Posterior vena cava (tissue), 2 donors: Measurements from ENCODE around the gene OR52I1. TPM values are rescaled to one million over a fixed set of nuclear protein-coding genes. Genes with fewer than 3 reads are reported as not detected.

ENCODE experiments used
- DNase-seq: peaks from one replicate; pipeline ENCODE4 v3.0.0-alpha.2; 2020; ENCODE audit warnings: low spot score
- intact Hi-C, 2 donors: fragments of 100-400 bp; cut with DNase I; formaldehyde crosslinking; loops; one replicate each; pipeline versions ENCODE4 v1.14.1 to v1.14.2; 2022 to 2023
- long read RNA-seq, 2 donors: library from polyadenylated mRNA; unstranded; transcript quantifications; one replicate each; pipeline ENCODE4 v2.0.0, GENCODE V29; 2020 to 2021
- total RNA-seq, 2 donors: library from RNA; stranded (reverse); fragmentation: NEBNext Ultra II Directional; extraction: Animal tissue kit (Norgen Biotek cat#: 25700); gene quantifications; one replicate each; pipeline ENCODE4 v1.2.1, GENCODE V29; 2021
- donor health status: DM: yes; HTN: yes; CAD: no.
- donor health status: DM: yes; HTN: yes; CAD: no.

The OR52I1 gene, protein sequence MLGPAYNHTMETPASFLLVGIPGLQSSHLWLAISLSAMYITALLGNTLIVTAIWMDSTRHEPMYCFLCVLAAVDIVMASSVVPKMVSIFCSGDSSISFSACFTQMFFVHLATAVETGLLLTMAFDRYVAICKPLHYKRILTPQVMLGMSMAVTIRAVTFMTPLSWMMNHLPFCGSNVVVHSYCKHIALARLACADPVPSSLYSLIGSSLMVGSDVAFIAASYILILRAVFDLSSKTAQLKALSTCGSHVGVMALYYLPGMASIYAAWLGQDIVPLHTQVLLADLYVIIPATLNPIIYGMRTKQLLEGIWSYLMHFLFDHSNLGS
- not detected for total RNA-seq
- long read RNA-seq, donor 1 = 0 reads
- long read RNA-seq, donor 2 = 0 reads

DNA sequence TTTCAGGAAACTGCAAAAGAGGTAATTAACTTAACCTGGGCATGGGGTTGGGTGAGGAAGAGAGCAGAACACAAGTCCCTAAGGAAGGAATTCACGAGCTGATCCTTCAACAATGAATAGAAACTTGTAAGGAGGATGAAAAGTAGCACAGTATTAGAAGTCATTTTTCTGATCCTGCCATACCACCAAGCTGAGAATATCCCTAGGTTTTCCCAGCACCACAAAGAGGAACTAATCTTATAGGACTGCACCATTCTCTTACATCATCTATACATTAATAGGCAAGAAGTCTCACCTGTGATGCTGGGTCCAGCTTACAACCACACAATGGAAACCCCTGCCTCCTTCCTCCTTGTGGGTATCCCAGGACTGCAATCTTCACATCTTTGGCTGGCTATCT lies at the start of gene OR52I1:
Gene OR52I1 (plus strand): TSS at position 301 of the 400 bp plus-strand sequence. CDS start 0 bp downstream, at position 301.
- no peak for DNase-seq
- intact Hi-C loops = no loop called here

DNA sequence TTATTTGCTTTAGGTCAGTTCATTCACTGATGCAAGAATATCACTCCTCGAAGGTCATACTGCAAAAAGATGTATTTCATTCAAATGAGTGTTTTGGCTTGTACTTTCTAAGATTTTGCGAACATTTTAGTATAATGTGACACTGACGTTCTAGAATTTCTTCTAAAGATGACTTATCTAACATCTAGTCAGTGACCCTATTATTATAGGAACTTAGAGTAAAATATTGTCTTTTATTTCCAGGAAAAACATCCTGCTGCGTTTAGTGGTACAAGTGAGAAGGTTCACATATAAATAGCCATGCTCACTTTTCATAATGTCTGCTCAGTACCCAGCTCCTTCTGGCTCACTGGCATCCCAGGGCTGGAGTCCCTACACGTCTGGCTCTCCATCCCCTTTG lies 48.9 kb upstream of the OR52I1 start, which contains the start of gene OR52M1:
Gene OR52M1 (plus strand): TSS at position 301 of the 400 bp plus-strand sequence. CDS start 0 bp downstream, at position 301.
- DNase-seq = no peak
- intact Hi-C loops = no loop called here

DNA sequence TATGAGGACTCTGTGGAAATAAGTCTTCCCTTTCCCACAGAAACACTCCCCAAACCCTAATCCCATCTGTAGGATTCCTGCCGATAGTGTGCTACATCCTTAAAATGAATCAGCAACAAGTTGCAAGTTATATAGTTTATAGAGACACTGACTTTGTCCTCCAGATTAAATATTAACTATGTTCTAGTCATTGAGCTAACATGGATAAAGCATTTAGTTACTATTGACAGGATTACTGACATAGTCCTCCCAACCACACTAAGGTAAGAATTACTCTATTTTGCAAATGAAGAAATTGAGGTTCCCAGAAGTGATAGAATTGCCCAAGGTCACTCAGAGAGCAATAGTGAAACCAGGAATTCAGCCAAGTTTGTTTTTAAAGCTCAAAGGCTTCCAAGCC lies 47.0 kb upstream of the OR52I1 start:
- intact Hi-C loops = no loop called here
- DNase-seq = no peak

DNA sequence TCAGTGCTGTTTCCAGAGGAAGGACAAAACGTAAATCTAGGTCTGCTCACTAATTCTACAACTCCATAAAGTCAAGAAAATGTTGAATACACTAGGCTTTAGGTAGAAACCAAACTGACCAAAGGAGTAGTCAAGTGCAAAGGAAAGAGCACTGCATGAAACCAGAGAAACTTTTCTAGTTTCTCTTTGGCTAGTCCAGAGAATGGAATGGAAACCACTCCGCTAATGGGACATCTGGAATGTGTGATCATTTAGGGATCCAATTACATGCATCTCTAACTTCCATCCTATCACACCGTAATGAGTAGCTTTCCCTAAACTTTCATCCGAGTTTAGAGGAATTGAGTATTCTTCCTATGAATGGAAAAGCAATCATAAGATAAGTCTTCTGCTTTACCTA lies 46.4 kb upstream of the OR52I1 start:
- DNase-seq = no peak
- intact Hi-C loops = no loop called here

DNA sequence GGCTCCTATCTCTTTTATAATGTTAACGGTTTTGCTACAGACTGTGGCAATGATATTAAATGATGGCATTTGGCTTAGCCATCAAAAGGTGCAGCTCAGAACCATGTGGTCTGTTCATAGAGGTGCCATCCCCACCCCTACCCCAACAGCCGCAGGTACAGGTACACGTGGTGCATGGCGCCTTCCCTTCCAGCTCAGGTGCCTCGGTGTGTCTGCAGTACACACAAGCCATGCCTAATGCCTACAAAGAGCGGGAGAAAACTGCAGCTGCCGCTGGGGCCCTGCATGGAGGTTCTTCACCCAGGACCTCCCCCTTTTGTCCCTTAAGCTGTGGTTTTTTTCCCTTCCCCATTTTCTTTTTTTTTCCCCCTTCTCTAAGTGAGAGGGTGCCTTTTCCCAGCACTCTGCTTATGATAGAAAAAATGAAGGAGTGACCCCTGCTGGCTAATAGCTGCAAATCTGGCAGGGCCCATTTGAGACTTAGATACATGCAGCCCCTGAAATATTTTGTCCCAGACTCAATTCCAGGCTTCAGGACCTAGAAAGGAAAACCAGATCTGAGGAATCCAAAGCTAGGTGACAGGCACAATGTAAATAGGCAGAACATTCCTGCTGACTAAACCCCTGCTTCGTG lies 42.4 kb upstream of the OR52I1 start:
- intact Hi-C loops = no loop called here
- no peak for DNase-seq

DNA sequence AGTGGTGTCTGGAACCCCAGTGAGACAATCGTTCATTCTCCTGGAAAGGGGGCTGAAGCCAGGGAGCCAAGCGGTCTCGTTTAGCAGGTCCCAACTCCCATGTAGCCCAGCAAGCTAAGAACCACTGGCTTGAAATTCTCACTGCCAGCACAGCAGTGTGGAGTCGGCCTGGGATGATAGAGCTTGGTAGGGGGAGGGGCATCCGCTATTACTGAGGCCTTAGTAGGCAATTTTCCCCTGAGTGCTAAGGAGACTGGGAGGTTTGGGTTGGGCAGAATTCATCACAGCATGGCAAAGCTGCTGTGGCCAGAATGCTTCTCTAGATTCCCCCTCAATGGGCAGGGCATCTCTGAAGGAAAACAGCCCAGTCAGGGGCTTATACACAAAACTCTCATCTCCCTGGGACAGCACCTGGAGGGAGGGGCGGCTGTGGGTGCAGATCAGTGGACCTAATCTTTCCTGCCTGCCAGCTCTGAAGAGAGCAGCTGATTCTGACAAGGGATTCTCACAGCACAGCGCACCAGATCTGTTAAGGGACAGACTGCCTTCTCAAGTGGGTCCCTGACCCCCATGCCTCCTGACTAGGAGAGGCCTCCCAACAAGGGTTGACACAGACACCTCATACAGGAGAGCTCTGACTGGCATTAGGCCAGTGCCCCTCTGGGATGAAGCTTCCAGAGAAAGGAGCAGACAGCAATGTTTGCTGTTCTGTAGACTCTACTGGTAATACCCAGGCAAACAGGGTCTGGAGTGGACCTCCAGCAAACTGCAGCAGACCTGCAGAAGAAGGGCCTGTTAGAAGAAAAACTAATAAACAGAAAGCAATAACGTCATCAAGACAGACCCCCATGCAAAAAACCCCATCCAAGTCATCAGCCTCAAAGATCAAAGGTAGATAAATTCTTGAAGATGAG lies 34.1 kb upstream of the OR52I1 start:
- DNase-seq = no peak
- intact Hi-C loops = no loop called here

DNA sequence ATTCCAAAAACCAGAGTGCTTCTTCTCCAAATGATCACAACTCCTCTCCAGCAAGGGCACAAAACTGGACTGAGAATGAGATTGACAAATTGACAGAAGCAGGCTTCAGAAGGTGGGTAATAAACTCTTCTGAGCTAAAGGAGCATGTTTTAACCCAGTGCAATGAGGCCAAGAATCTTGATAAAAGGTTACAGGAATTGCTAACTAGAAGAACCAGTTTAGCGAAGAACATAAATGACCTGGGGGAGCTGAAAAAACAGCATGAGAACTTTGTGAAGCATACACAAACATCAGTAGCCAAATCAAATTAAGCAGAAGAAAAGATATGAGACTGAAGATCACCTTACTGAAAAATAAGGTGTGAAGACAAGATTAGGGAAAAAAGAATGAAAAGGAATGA lies 33.4 kb upstream of the OR52I1 start:
- intact Hi-C loops = no loop called here

DNA sequence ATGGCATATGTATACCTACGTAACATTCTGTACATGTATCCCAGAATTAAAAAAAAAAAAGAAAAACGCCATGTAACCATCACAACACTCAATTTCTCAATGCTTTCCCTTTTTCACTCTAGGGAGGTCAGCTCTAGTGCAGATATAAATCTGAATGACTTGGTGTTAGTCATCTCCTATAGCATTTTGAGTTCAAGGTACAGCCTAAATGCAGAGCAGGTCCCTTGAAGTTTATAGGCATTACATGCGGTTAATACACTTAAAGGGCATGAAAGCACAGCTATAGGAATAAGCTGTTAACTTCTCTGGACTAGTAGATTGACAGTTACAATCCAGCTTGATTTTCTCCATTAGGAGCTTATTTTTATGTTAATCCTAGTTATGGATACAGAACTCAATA lies 28.5 kb upstream of the OR52I1 start:
- intact Hi-C loops = no loop called here
- DNase-seq = no peak

More for the DNA sequence above, 33.4 kb upstream of the OR52I1 start:
- DNase-seq = no peak

DNA sequence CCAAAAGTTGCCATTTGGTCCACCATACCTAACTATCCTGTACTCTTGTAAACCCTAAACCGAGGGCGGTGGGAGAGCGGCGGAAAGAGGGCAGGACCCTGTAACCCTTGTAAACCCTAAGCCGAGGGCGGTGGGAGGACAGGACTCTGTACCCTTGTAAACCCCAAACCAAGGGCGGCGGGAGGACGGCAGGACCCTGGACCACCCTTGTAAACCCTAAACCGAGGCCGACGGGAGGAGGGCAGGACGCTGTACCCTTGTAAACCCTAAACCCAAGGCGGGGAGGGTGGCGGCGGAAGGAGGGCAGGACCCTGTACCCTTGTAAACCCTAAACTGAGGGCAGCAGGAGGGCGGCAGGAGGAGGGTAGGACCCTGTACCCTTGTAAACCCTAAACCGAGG lies 24.8 kb upstream of the OR52I1 start:
- intact Hi-C loops = no loop called here
- DNase-seq = peak; percentile 75

DNA sequence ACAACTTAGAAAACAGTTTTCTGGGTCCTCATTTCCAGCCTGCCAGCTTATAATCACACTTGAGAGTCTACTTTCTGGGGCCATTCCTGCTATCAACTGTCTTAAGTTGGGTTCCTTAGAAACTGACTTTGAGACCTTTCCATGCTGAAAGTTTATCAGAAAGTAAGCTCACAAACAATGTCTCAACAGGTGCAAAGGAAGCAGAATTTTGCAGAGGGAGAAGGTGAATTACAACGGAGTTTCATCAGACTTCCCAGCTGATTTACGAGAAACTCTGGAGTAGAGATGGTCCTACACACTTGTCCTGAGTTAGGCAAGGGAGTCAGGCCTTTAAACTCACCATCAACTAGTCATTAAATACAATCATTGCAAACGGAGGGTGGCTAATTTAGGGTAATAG lies 17.0 kb upstream of the OR52I1 start:
- DNase-seq = no peak
- intact Hi-C loops = no loop called here

DNA sequence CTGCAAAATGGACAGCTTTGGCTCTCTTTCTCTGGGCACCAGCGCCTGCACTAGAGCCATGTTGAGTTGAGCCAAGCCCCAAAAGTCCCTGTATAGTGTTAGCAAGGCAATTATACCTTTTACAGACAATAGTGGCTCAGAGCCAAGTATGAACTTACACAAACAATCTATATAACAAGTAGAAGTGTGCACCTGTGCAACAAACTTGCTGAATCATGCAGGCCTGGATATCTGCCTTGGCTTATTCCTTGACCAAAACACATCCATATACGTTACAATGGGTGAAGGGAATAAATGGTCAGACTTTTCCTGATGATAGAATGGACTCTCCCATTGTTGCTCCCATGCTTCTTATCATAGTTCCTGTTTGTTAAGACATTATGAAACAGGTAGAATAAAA lies 16.1 kb upstream of the OR52I1 start:
- no peak for DNase-seq
- intact Hi-C loops = loop anchor here in 1 of 2 donors (1.0 kb wide), 1 partner anchor 23 kb away; no protein-coding TSS in a partner anchor

DNA sequence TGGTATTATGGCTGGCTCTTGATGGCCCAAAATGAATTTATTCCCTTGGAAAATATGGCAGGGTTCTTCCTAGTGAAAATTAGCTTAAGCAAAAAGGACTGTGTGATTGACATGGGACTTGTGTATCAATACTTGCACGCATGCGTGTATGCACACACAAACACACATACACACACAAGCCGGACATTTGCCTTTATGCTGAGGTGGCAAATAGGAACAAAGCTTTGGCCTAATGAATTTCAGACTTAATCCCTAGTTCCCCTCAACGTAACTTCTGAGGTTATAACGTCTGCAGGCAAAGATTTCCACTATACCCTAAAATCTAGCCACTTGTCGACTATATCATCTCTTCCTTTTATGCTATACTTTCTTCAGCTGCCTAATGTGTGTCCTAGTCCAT lies 15.2 kb upstream of the OR52I1 start:
- intact Hi-C loops = loop anchor here in 1 of 2 donors (1.0 kb wide), 1 partner anchor 22 kb away; no protein-coding TSS in a partner anchor
- no peak for DNase-seq

DNA sequence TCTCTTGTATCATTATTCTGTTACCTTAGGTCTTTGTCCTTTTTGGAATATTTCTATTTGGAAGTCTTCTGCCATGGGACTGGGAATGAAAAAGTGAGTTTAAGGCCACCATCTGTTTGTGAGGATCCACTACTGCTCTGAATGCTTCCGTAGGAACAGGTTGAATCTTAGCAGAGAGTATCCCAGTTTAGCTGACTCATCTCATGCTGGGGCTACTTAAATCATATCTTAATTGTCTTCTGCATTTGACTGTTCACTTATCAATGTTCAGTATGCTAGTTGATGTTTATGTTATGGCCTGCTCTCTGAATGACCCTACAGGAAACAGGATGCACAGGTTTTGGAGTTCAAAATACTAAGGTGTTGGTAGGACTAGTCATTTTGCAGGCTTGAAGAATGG lies 13.7 kb upstream of the OR52I1 start:
- intact Hi-C loops = no loop called here
- no peak for DNase-seq

DNA sequence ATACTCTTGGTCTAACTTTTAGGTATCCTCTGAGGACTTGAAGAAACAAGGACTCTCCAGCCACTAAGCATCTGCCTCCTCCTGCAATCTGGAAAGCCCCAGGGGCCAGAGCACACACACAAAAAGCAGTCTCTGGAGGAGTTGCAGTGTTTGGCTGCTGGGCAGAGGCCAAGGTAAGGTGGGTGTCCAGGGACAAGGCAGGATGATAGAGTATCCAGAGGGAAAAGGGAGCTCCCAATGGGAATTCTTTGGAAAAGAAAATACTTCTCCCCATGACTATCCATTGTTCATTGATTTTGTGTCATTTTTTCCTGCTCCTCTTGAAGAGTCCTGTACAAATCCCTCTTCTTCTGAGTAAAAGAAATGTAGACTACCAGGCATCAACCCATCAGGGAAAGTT lies 12.4 kb upstream of the OR52I1 start, which contains the start of gene OR52I2:
Gene OR52I2 (plus strand): TSS at position 301 of the 400 bp plus-strand sequence.
- intact Hi-C loops = no loop called here
- DNase-seq = no peak

DNA sequence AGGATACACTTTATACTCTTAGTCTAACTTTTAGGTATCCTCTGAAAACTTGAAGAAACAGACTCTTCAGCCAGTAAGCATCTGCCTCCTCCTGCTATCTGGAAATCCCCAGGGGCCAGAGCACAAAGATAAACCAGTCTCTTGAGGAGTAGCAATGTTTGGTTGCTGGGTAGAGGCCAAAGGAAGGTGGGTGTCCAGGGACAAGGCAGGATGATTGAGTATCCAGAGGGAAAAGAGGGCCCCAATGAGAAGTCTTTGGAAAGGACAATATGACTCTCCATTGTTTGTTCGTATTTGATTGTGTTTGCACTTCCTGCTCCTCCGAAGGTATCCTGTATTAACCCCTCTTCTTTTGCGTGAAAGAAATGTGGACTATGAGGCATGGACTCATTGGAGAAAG lies 4.8 kb upstream of the OR52I1 start:
- DNase-seq = no peak
- intact Hi-C loops = no loop called here

DNA sequence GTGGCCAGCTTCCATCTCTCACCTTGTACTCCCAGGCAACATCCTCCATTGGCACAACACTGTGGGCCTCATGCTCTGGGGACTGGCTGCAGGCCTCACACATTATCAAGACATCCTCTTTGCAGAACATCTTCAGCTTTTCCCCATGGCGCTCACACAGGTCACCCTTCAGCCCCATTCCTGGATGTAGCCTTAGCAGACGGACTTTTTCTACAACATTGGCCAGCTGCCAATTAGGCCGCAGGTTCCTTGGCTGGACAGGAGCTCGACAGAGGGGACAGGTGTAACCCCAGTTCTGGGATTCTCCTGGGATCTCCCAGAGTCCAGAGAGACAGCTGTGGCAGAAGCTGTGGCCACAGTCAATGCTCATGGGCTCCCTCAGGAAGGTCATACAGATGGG lies 11.2 kb downstream of the OR52I1 start:
- no peak for DNase-seq
- intact Hi-C loops = no loop called here

DNA sequence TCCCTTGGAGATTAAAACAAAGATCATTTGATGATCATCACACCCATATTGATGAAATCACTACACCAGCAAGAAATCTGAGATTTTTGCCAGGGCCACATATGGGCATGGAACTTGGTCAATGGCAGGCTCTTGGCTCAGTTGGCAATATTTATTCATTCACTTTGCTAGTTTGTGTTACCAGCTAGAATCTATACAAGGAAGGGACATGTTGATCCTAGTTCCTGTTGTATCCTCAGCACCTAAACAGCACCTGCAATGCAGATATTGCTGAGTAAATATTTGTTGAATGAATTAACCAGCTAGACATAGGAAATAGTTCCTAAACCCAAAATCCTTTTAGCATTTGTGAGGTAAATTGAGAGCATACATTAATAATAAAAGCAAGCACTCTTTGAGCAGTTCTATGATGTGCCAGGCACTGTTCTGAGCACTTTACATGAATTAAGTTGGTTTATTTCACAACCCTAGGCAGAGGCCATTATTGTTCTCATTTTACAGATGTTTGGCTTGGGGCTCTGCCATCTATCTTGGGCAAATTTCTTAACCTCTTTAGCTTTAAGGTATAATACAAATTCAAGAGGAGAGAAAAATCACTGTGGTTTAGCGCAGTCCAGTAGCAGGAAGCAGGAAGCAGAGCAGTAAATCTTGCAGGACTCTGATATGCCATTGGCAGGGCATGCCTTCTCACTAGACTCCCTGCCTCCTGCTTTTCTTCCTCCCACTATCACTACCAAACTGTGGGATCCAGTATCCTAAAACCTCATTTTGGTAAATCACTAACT lies 12.6 kb downstream of the OR52I1 start:
- intact Hi-C loops = no loop called here
- DNase-seq = no peak

DNA sequence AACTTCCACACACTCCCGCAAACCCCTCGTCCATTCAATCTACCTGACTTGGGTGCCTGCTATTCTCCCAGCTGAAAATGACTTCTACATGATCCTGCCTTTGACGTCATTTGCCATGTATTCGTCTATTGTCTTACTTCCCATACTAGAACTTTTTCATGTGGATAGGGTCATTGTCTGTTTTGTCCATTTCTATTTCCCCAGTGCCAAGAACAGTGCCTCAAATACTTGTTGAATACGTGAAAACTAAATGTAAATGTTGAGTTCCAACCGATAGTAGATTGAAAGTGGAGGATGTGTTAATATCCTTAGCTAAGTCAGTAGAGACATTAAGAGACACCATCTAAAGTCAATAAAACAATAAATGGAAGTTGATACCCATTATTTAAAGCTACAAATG lies 13.3 kb downstream of the OR52I1 start:
- no peak for DNase-seq
- intact Hi-C loops = no loop called here
